A549 (cell line): ENCODE measurements around the gene NXT1.

Source experiments
- BHLHE40 ChIP-seq: IDR thresholded peaks from 2 replicates; pipeline ENCODE4 v1.6.1; 2012; ENCODE audit warnings: low read depth, low read length, inconsistent platforms
- CBX2 ChIP-seq: fragments of 200-600 bp; sonication (generic); IDR thresholded peaks from 2 replicates; pipeline ENCODE4 v1.6.1; 2016; ENCODE audit warnings: low read depth, mild to moderate bottlenecking, borderline replicate concordance
- CTCF ChIP-seq: fragments of >200 bp; sonication (Bioruptor Twin); formaldehyde crosslinking; IDR thresholded peaks from 3 replicates; pipeline ENCODE4 v1.5.1; 2016
- ELK1 ChIP-seq: fragments of 150-350 bp; IDR thresholded peaks from 2 replicates; pipeline ENCODE4 v1.6.1; 2014; ENCODE audit warnings: low read depth, mild to moderate bottlenecking, low read length
- EP300 ChIP-seq, 2 experiments: fragments of >200 bp; sonication (Bioruptor Twin); formaldehyde crosslinking; IDR thresholded peaks; 2 replicates in 1 of 2; 3 replicates in 1 of 2; pipeline ENCODE4 v1.6.1; 2016 to 2017
- FOSL2 ChIP-seq, 2 experiments: fragments of 450-650 bp in 1 of 2; fragments of >200 bp in 1 of 2; sonication (Bioruptor Twin) in 1 of 2; formaldehyde crosslinking; IDR thresholded peaks; 2 replicates each; pipeline versions ENCODE4 v1.5.0 to v1.6.1; 2016 to 2020; ENCODE audit warnings: mild to moderate bottlenecking in 1 of 2, moderate library complexity in 1 of 2
- HDAC2 ChIP-seq: fragments of 200-600 bp; sonication (generic); IDR thresholded peaks from 2 replicates; pipeline ENCODE4 v1.6.1; 2016
- KDM1A ChIP-seq: fragments of 200-600 bp; sonication (generic); IDR thresholded peaks from 2 replicates; pipeline ENCODE4 v1.6.1; 2016; ENCODE audit warnings: low read depth, mild to moderate bottlenecking
- KDM5A ChIP-seq: fragments of 200-600 bp; sonication (generic); IDR thresholded peaks from 2 replicates; pipeline ENCODE4 v1.6.1; 2016; ENCODE audit warnings: antibody characterized with exemption, mild to moderate bottlenecking
- MAFK ChIP-seq: fragments of 450-650 bp; IDR thresholded peaks from 2 replicates; pipeline ENCODE4 v1.6.1; 2014; ENCODE audit not compliant: partially characterized antibody
- NPAS2 ChIP-seq: fragments of 250-450 bp; sonication (Bioruptor Pico); IDR thresholded peaks from 2 replicates; pipeline ENCODE4 v1.8.0; 2022; ENCODE audit warnings: mild to moderate bottlenecking, moderate library complexity, borderline replicate concordance
- POLR2A ChIP-seq: IDR thresholded peaks from 2 replicates; pipeline ENCODE4 v1.6.1; 2012; ENCODE audit warnings: mild to moderate bottlenecking, low read length
- POLR2AphosphoS2 ChIP-seq: conservative IDR thresholded peaks from 2 replicates; pipeline ENCODE4 v1.6.1; 2012; ENCODE audit warnings: low read length, improper control_type of control experiment, inconsistent platforms
- SMC3 ChIP-seq: fragments of >200 bp; sonication (Bioruptor Twin); formaldehyde crosslinking; IDR thresholded peaks from 3 replicates; pipeline ENCODE4 v1.6.1; 2018; ENCODE audit warnings: inconsistent platforms

- TF ChIP-seq CTCF (no peak), MAFK (no peak), KDM1A (no peak), KDM5A (no peak), CBX2 (no peak), POLR2A (no peak), SMC3 (no peak), FOSL2 (IDR thresholded peaks at IDR 0.05) (no peak), FOSL2 (CRISPR knock-in tag; IDR thresholded peaks at IDR 0.05) (no peak), NPAS2 (no peak), EP300 (IDR thresholded peaks at IDR 0.05) (no peak), HDAC2 (no peak), ELK1 (no peak), POLR2AphosphoS2 (no peak), BHLHE40 (no peak)
These were observed 20.3 kb downstream of the NXT1 start for GRCh38 chr20:23370873-23371272.
